IMR-90 (cell line): ENCODE results near the gene IQGAP2. TPM values are rescaled to one million over a fixed set of nuclear protein-coding genes. Genes with fewer than 3 reads are reported as not detected.

Source experiments
- ATAC-seq: fragments of 200-7000 bp; cut with Tn5 transposase; 2 replicates; pipeline ENCODE4 v1.9.1; 2020; ENCODE audit warnings: low read depth, mild to moderate bottlenecking, moderate library complexity
- BruUV-seq: library from RNA; stranded (reverse); fragments of 400-500 nt; replicated peaks from 2 replicates; lab custom pipeline; 2021; lab: Mats Ljungman, UMichigan
- CTCF ChIA-PET: fragments of 300-600 bp; formaldehyde crosslinking; extraction: SDS; loops from one replicate; lab custom pipeline; 2021; ENCODE audit warnings: antibody characterized with exemption; lab: Yijun Ruan, JAX
- POLR2A ChIA-PET: fragments of 300-600 bp; sonication (Branson Sonifier 250); formaldehyde crosslinking; loops from one replicate; lab custom pipeline; 2022; ENCODE audit warnings: antibody characterized with exemption; ENCODE audit not compliant: unreplicated experiment; lab: Charles Lee
- DNase-seq: peaks from one replicate; pipeline ENCODE4 v3.0.0; 2013
- H2AFZ ChIP-seq: replicated peaks from 2 replicates; pipeline ENCODE3; 2013; ENCODE audit warnings: low read length, mild to moderate bottlenecking; ENCODE audit not compliant: poor library complexity
- H2AK5ac ChIP-seq: 2 replicates; pipeline ENCODE4 v1.6.1; 2013; ENCODE audit warnings: low read depth, low read length, inconsistent platforms
- H2AK9ac ChIP-seq: replicated peaks from 2 replicates; pipeline ENCODE3; 2013; ENCODE audit warnings: mild to moderate bottlenecking, low read depth, low read length, moderate library complexity; ENCODE audit not compliant: poor library complexity
- H2BK120ac ChIP-seq: 2 replicates; pipeline ENCODE4 v1.6.1; 2013; ENCODE audit warnings: low read depth, low read length, inconsistent platforms
- H2BK15ac ChIP-seq: 3 replicates; pipeline ENCODE4 v1.6.1; 2013; ENCODE audit warnings: low read depth, low read length, inconsistent platforms
- H2BK20ac ChIP-seq: 2 replicates; pipeline ENCODE4 v1.6.1; 2013; ENCODE audit warnings: low read depth, mild to moderate bottlenecking, inconsistent platforms, low read length, moderate library complexity
- H2BK5ac ChIP-seq: 2 replicates; pipeline ENCODE4 v1.6.1; 2013; ENCODE audit warnings: mild to moderate bottlenecking, low read depth, low read length, inconsistent platforms; ENCODE audit not compliant: poor library complexity, severe bottlenecking
- H3K14ac ChIP-seq: replicated peaks from 2 replicates; pipeline ENCODE4 v1.6.1; 2013; ENCODE audit warnings: low read depth, low read length, inconsistent platforms
- H3K18ac ChIP-seq: 2 replicates; pipeline ENCODE4 v1.6.1; 2013; ENCODE audit warnings: low read depth, low read length, control low read depth
- H3K23ac ChIP-seq: 2 replicates; pipeline ENCODE4 v1.6.1; 2013; ENCODE audit warnings: low read depth, low read length, inconsistent platforms
- H3K27ac ChIP-seq: 2 replicates; pipeline ENCODE4 v1.5.1; 2013; ENCODE audit warnings: mild to moderate bottlenecking, control low read depth, low read length; ENCODE audit not compliant: insufficient read depth
- H3K27me3 ChIP-seq: 2 replicates; pipeline ENCODE4 v1.6.1; 2013; ENCODE audit warnings: low read length; ENCODE audit not compliant: control insufficient read depth, insufficient read depth
- H3K36me3 ChIP-seq: 2 replicates; pipeline ENCODE4 v1.6.1; 2013; ENCODE audit warnings: low read length, mixed read lengths; ENCODE audit not compliant: control insufficient read depth, insufficient read depth
- H3K4ac ChIP-seq: 2 replicates; pipeline ENCODE4 v1.6.1; 2013; ENCODE audit warnings: low read depth, low read length, inconsistent platforms
- H3K4me1 ChIP-seq: 2 replicates; pipeline ENCODE4 v1.6.1; 2013; ENCODE audit warnings: low read length, mixed read lengths; ENCODE audit not compliant: control insufficient read depth, insufficient read depth
- H3K4me2 ChIP-seq: 2 replicates; pipeline ENCODE4 v1.6.1; 2013; ENCODE audit warnings: low read depth, mild to moderate bottlenecking, control low read depth, low read length, moderate library complexity
- H3K4me3 ChIP-seq: 2 replicates; pipeline ENCODE4 v1.5.1; 2013; ENCODE audit warnings: low read depth, mild to moderate bottlenecking, control low read depth, low read length, moderate library complexity; ENCODE audit not compliant: insufficient read depth
- H3K56ac ChIP-seq: 2 replicates; pipeline ENCODE4 v1.6.1; 2013; ENCODE audit warnings: low read length, inconsistent platforms; ENCODE audit not compliant: insufficient read depth; ENCODE audit errors: extremely low read depth
- H3K79me1 ChIP-seq, 2 experiments: 2 replicates each; pipeline ENCODE4 v1.6.1; 2013; ENCODE audit warnings: low read length in 2 of 2, inconsistent platforms in 1 of 2, low read depth in 1 of 2
- H3K9ac ChIP-seq: 2 replicates; pipeline ENCODE4 v1.6.1; 2013; ENCODE audit warnings: low read depth, low read length, control low read depth
- H3K9me1 ChIP-seq: 2 replicates; pipeline ENCODE4 v1.6.1; 2013; ENCODE audit warnings: low read length, inconsistent platforms; ENCODE audit not compliant: insufficient read depth
- H3K9me3 ChIP-seq: 2 replicates; pipeline ENCODE4 v1.6.1; 2013; ENCODE audit warnings: low read length; ENCODE audit not compliant: control insufficient read depth, insufficient read depth
- H4K20me1 ChIP-seq: 2 replicates; pipeline ENCODE4 v1.6.1; 2013; ENCODE audit warnings: low read length, inconsistent platforms; ENCODE audit not compliant: insufficient read depth
- H4K5ac ChIP-seq: 2 replicates; pipeline ENCODE4 v1.6.1; 2013; ENCODE audit warnings: mild to moderate bottlenecking, low read depth, low read length, control low read depth
- H4K8ac ChIP-seq, 2 experiments: 2 replicates each; pipeline ENCODE4 v1.6.1; 2013; ENCODE audit warnings: low read depth in 2 of 2, low read length in 2 of 2, control low read depth in 1 of 2, inconsistent platforms in 1 of 2
- H4K91ac ChIP-seq: 2 replicates; pipeline ENCODE4 v1.6.1; 2013; ENCODE audit warnings: low read depth, low read length, inconsistent platforms; ENCODE audit not compliant: insufficient read depth
- MXI1 ChIP-seq: IDR thresholded peaks from 2 replicates; pipeline ENCODE4 v1.6.1; 2012; ENCODE audit warnings: low read depth, mild to moderate bottlenecking, low read length, moderate library complexity, borderline replicate concordance
- POLR2A ChIP-seq: IDR thresholded peaks from 2 replicates; pipeline ENCODE4 v1.6.1; 2012; ENCODE audit warnings: mild to moderate bottlenecking, low read depth, low read length
- RAD21 ChIP-seq: IDR thresholded peaks from 2 replicates; pipeline ENCODE4 v1.6.1; 2012; ENCODE audit warnings: low read length, improper control_type of control experiment
- WGBS, 2 experiments: methylation state at CpG; one replicate each; pipeline versions ENCODE4 v1.1.5 to v1.1.7; 2013; ENCODE audit warnings: missing lambda C conversion rate in 2 of 2; ENCODE audit not compliant: insufficient read length in 1 of 2; ENCODE audit errors: extremely low coverage in 2 of 2; 5-methylcytosine and 5-hydroxymethylcytosine counted together
- dilution Hi-C: fragments of 300-500 bp; cut with HindIII; formaldehyde crosslinking; loops from one replicate; pipeline ENCODE4 v1.14.3; 2018; ENCODE audit warnings: low sequenced_read_pairs; ENCODE audit not compliant: unreplicated experiment
- in situ Hi-C: fragments of 300-500 bp; cut with MboI; formaldehyde crosslinking; loops from 3 replicates; pipeline ENCODE4 v1.14.3; 2019; ENCODE audit warnings: low sequenced_read_pairs, inconsistent platforms, mixed read lengths
- intact Hi-C: fragments of 100-400 bp; cut with micrococcal nuclease; formaldehyde crosslinking; loops from 2 replicates; pipeline ENCODE4 v1.10.0; 2022
- polyA plus RNA-seq, 3 experiments: library from polyadenylated mRNA; depleted of rRNA; stranded (reverse); fragments of >200 nt; gene quantifications; 2 replicates each; pipeline ENCODE4 v1.2.3, GENCODE V29; 2012; ENCODE audit warnings: low replicate concordance in 1 of 3
- total RNA-seq: library from RNA; depleted of rRNA; stranded (reverse); fragments of >200 nt; gene quantifications from 2 replicates; pipeline ENCODE4 v1.2.3, GENCODE V29; 2012

The IQGAP2 gene
- total and polyA plus RNA-seq, 2 of the 4 experiments (the other 2 are of a cell fraction) = 0.21 to 0.36 TPM

GRCh38 chr5:76460104-76460503 is 57.0 kb downstream of the IQGAP2 start:
- Histone ChIP-seq H2BK15ac (no peak overlapping the region), H2BK20ac (no peak overlapping the region), H4K91ac (no peak overlapping the region), H2BK5ac (no peak overlapping the region), H3K4ac (no peak overlapping the region), H2AFZ (no peak overlapping the region), H3K56ac (no peak overlapping the region), H3K4me1 (no peaks in the 10 kb centered on the region), H3K4me3 (no peak overlapping the region), H2AK9ac (no peak overlapping the region), H3K9ac (no peak overlapping the region), H3K9me3 (no peaks in the 10 kb centered on the region), H2BK120ac (no peak overlapping the region), H4K5ac (no peak overlapping the region), H3K23ac (no peak overlapping the region), H2AK5ac (no peak overlapping the region), H3K14ac (no peak overlapping the region), H3K18ac (no peak overlapping the region), H3K27ac (no peak overlapping the region), H3K9me1 (no peaks in the 10 kb centered on the region), H3K27me3 (no peaks in the 10 kb centered on the region), H3K79me1 (no peaks in the 10 kb centered on the region), H4K8ac (no peak overlapping the region), H3K4me2 (no peak overlapping the region), H4K20me1 (no peaks in the 10 kb centered on the region), H3K36me3 (no peaks in the 10 kb centered on the region)
- ChIA-PET CTCF (no interaction called here), POLR2A (no interaction called here)
- no peak for TF ChIP-seq MXI1
- TF ChIP-seq RAD21 = no peak
- TF ChIP-seq POLR2A = no peak
- dilution Hi-C loops (no loop called here), intact Hi-C loops (loop anchor here (1.0 kb wide), 1 partner anchor 40 kb away; no protein-coding TSS in a partner anchor), in situ Hi-C loops (no loop called here)
- DNase-seq (no peak), ATAC-seq (no peak)
- BruUV-seq = no TSS peak
- 50% methylated on average over 2 of the region's 3 CpGs; no CpG with 5 or more reads in 1 of the 2 experiments for WGBS, 2 experiments
